Measurements from ENCODE around the gene GJB1.

The GJB1 gene

GRCh38 chrX:71250841-71251240 lies 27.8 kb downstream of the GJB1 start:
- no peak overlapping the region for H4K8ac ChIP-seq (ENCODE audit: low read length)
- H3K4ac ChIP-seq (ENCODE audit: low read depth in 1 of 2, low read length in 2 of 2) = no peak overlapping the region
- H3K27ac ChIP-seq (ENCODE audit: low read length, poor library complexity, severe bottlenecking) = no peak overlapping the region
- no peak overlapping the region for H2BK15ac ChIP-seq (ENCODE audit: low read depth, poor library complexity, severe bottlenecking)
- peaks cover 14% of the 10 kb centered on the region for H3K4me1 ChIP-seq (ENCODE audit: control insufficient read depth, insufficient read depth, low read depth, low read length)
- WGBS = 96% methylated on average over 8 of the region's 9 CpGs
- H3K79me1 ChIP-seq (replicated peaks; ENCODE audit: low read length, poor library complexity, severe bottlenecking) = peaks cover 12% of the 10 kb centered on the region
- no peak overlapping the region for H3K4me2 ChIP-seq (ENCODE audit: low read length, poor library complexity, severe bottlenecking)
- H3K36me3 ChIP-seq (ENCODE audit: control insufficient read depth in 1 of 2, insufficient read depth in 2 of 2, low read depth in 1 of 2, low read length in 2 of 2) = peaks cover 46 to 47% of the 10 kb centered on the region in 2 experiments
- no peak for DNase-seq
- no peak overlapping the region for H2BK12ac ChIP-seq (ENCODE audit: low read length in 2 of 2)
- no peak overlapping the region for H3K4me3 ChIP-seq (ENCODE audit: insufficient read depth in 1 of 2, low read depth in 1 of 2, low read length in 2 of 2)
- H2BK5ac ChIP-seq (ENCODE audit: low read depth, low read length, poor library complexity, severe bottlenecking) = no peak overlapping the region
- H3K18ac ChIP-seq (ENCODE audit: low read depth in 1 of 2, low read length in 2 of 2) = no peak overlapping the region
- peaks cover 0 to 3% of the 10 kb centered on the region in 2 experiments for H3K27me3 ChIP-seq (ENCODE audit: control insufficient read depth in 1 of 2, insufficient read depth in 1 of 2, low read length in 2 of 2)
- no peak overlapping the region for H2BK120ac ChIP-seq (ENCODE audit: low read depth, low read length)
- H2AFZ ChIP-seq (ENCODE audit: low read depth, low read length) = no peak overlapping the region
- no peak overlapping the region for H3K9ac ChIP-seq (ENCODE audit: low read length)
- H3K23ac ChIP-seq (ENCODE audit: low read length in 2 of 2) = no peak overlapping the region
- H3K9me3 ChIP-seq (ENCODE audit: control insufficient read depth, low read length) = no peaks in the 10 kb centered on the region
- H4K91ac ChIP-seq (ENCODE audit: low read length) = no peak overlapping the region
- H3K14ac ChIP-seq (ENCODE audit: low read length in 2 of 2) = no peak overlapping the region
- no peak overlapping the region for H2AK5ac ChIP-seq (ENCODE audit: low read length, severe bottlenecking)

GRCh38 chrX:71251466-71251973 lies 28.5 kb downstream of the GJB1 start:
- Histone ChIP-seq H3K79me1 (replicated peaks; ENCODE audit: low read length, poor library complexity, severe bottlenecking) (peaks cover 12% of the 10 kb centered on the region), H3K27me3 (ENCODE audit: control insufficient read depth in 1 of 2, insufficient read depth in 1 of 2, low read length in 2 of 2) (peaks cover 0 to 3% of the 10 kb centered on the region in 2 experiments), H3K27ac (ENCODE audit: low read length, poor library complexity, severe bottlenecking) (no peak overlapping the region), H3K4ac (ENCODE audit: low read depth in 1 of 2, low read length in 2 of 2) (no peak overlapping the region), H3K9ac (ENCODE audit: low read length) (no peak overlapping the region), H2BK5ac (ENCODE audit: low read depth, low read length, poor library complexity, severe bottlenecking) (no peak overlapping the region), H3K4me1 (ENCODE audit: control insufficient read depth, insufficient read depth, low read depth, low read length) (peaks cover 14% of the 10 kb centered on the region), H2BK15ac (ENCODE audit: low read depth, poor library complexity, severe bottlenecking) (no peak overlapping the region), H2AFZ (ENCODE audit: low read depth, low read length) (no peak overlapping the region), H3K14ac (ENCODE audit: low read length in 2 of 2) (no peak overlapping the region), H3K36me3 (ENCODE audit: control insufficient read depth in 1 of 2, insufficient read depth in 2 of 2, low read depth in 1 of 2, low read length in 2 of 2) (peaks cover 40 to 41% of the 10 kb centered on the region in 2 experiments), H3K4me2 (ENCODE audit: low read length, poor library complexity, severe bottlenecking) (no peak overlapping the region), H3K4me3 (ENCODE audit: insufficient read depth in 1 of 2, low read depth in 1 of 2, low read length in 2 of 2) (peak overlapping the region in 1 of 2 experiments; percentile 85), H4K91ac (ENCODE audit: low read length) (no peak overlapping the region), H3K9me3 (ENCODE audit: control insufficient read depth, low read length) (no peaks in the 10 kb centered on the region), H2BK12ac (ENCODE audit: low read length in 2 of 2) (no peak overlapping the region), H3K23ac (ENCODE audit: low read length in 2 of 2) (no peak overlapping the region), H3K18ac (ENCODE audit: low read depth in 1 of 2, low read length in 2 of 2) (peak overlapping the region in 1 of 2 experiments; percentile 34), H2BK120ac (ENCODE audit: low read depth, low read length) (no peak overlapping the region), H2AK5ac (ENCODE audit: low read length, severe bottlenecking) (no peak overlapping the region), H4K8ac (ENCODE audit: low read length) (no peak overlapping the region)
- WGBS = 10% methylated on average over 2 of the region's 8 CpGs
- DNase-seq = peak; percentile 18

GRCh38 chrX:71252221-71252620 lies 29.2 kb downstream of the GJB1 start:
- peak overlapping the region; percentile 87 for H3K9ac ChIP-seq (ENCODE audit: low read length)
- H3K27ac ChIP-seq (ENCODE audit: low read length, poor library complexity, severe bottlenecking) = no peak overlapping the region
- H4K8ac ChIP-seq (ENCODE audit: low read length) = no peak overlapping the region
- H3K18ac ChIP-seq (ENCODE audit: low read depth in 1 of 2, low read length in 2 of 2) = no peak overlapping the region
- peaks cover 10% of the 10 kb centered on the region for H3K79me1 ChIP-seq (replicated peaks; ENCODE audit: low read length, poor library complexity, severe bottlenecking)
- H2AK5ac ChIP-seq (ENCODE audit: low read length, severe bottlenecking) = no peak overlapping the region
- no peak overlapping the region for H3K4ac ChIP-seq (ENCODE audit: low read depth in 1 of 2, low read length in 2 of 2)
- no peak for DNase-seq
- H2BK15ac ChIP-seq (ENCODE audit: low read depth, poor library complexity, severe bottlenecking) = no peak overlapping the region
- no peak overlapping the region for H2AFZ ChIP-seq (ENCODE audit: low read depth, low read length)
- H3K36me3 ChIP-seq (ENCODE audit: control insufficient read depth in 1 of 2, insufficient read depth in 2 of 2, low read depth in 1 of 2, low read length in 2 of 2) = peaks cover 34 to 37% of the 10 kb centered on the region in 2 experiments
- H3K4me1 ChIP-seq (ENCODE audit: control insufficient read depth, insufficient read depth, low read depth, low read length) = peaks cover 14% of the 10 kb centered on the region
- H2BK12ac ChIP-seq (ENCODE audit: low read length in 2 of 2) = peak overlapping the region in 1 of 2 experiments; percentile 54
- no peak overlapping the region for H2BK5ac ChIP-seq (ENCODE audit: low read depth, low read length, poor library complexity, severe bottlenecking)
- H3K23ac ChIP-seq (ENCODE audit: low read length in 2 of 2) = peak overlapping the region in 1 of 2 experiments; percentile 35
- H3K14ac ChIP-seq (ENCODE audit: low read length in 2 of 2) = no peak overlapping the region
- no peak overlapping the region for H2BK120ac ChIP-seq (ENCODE audit: low read depth, low read length)
- peak overlapping the region; percentile 76 for H3K4me2 ChIP-seq (ENCODE audit: low read length, poor library complexity, severe bottlenecking)
- H3K4me3 ChIP-seq (ENCODE audit: insufficient read depth in 1 of 2, low read depth in 1 of 2, low read length in 2 of 2) = peak overlapping the region in 1 of 2 experiments; percentile 85
- H3K9me3 ChIP-seq (ENCODE audit: control insufficient read depth, low read length) = no peaks in the 10 kb centered on the region
- WGBS = 78% methylated on average over 2 of the region's 2 CpGs
- H4K91ac ChIP-seq (ENCODE audit: low read length) = no peak overlapping the region
- H3K27me3 ChIP-seq (ENCODE audit: control insufficient read depth in 1 of 2, insufficient read depth in 1 of 2, low read length in 2 of 2) = peaks cover 0 to 3% of the 10 kb centered on the region in 2 experiments

GRCh38 chrX:71253253-71254091 lies 30.4 kb downstream of the GJB1 start:
- Histone ChIP-seq H3K4ac (ENCODE audit: low read depth in 1 of 2, low read length in 2 of 2) (peak overlapping the region in 1 of 2 experiments; percentile 89), H3K14ac (ENCODE audit: low read length in 2 of 2) (peak overlapping the region in 1 of 2 experiments; percentile 75), H3K4me2 (ENCODE audit: low read length, poor library complexity, severe bottlenecking) (peak overlapping the region; percentile 76), H2BK15ac (ENCODE audit: low read depth, poor library complexity, severe bottlenecking) (no peak overlapping the region), H3K23ac (ENCODE audit: low read length in 2 of 2) (no peak overlapping the region), H2BK12ac (ENCODE audit: low read length in 2 of 2) (peak overlapping the region in 1 of 2 experiments; percentile 42), H2AK5ac (ENCODE audit: low read length, severe bottlenecking) (no peak overlapping the region), H2BK5ac (ENCODE audit: low read depth, low read length, poor library complexity, severe bottlenecking) (no peak overlapping the region), H2AFZ (ENCODE audit: low read depth, low read length) (no peak overlapping the region), H3K18ac (ENCODE audit: low read depth in 1 of 2, low read length in 2 of 2) (peak overlapping the region; percentile 69 to 91), H3K36me3 (ENCODE audit: control insufficient read depth in 1 of 2, insufficient read depth in 2 of 2, low read depth in 1 of 2, low read length in 2 of 2) (peaks cover 22 to 25% of the 10 kb centered on the region in 2 experiments), H4K91ac (ENCODE audit: low read length) (peak overlapping the region; percentile 90), H3K79me1 (replicated peaks; ENCODE audit: low read length, poor library complexity, severe bottlenecking) (peaks cover 5% of the 10 kb centered on the region), H3K4me1 (ENCODE audit: control insufficient read depth, insufficient read depth, low read depth, low read length) (peaks cover 14% of the 10 kb centered on the region), H2BK120ac (ENCODE audit: low read depth, low read length) (peak overlapping the region; percentile 49), H3K27ac (ENCODE audit: low read length, poor library complexity, severe bottlenecking) (peak overlapping the region; percentile 34), H4K8ac (ENCODE audit: low read length) (no peak overlapping the region), H3K9ac (ENCODE audit: low read length) (peak overlapping the region; percentile 87), H3K4me3 (ENCODE audit: insufficient read depth in 1 of 2, low read depth in 1 of 2, low read length in 2 of 2) (peak overlapping the region; percentile 71 to 85), H3K9me3 (ENCODE audit: control insufficient read depth, low read length) (no peaks in the 10 kb centered on the region), H3K27me3 (ENCODE audit: control insufficient read depth in 1 of 2, insufficient read depth in 1 of 2, low read length in 2 of 2) (peaks cover 0 to 3% of the 10 kb centered on the region in 2 experiments)
- peak; percentile 50 for DNase-seq
- under 1% methylated on average over 18 of the region's 35 CpGs for WGBS
